HepG2 (cell line): Measurements from ENCODE around the gene TRAF4. TPM values are rescaled to one million over a fixed set of nuclear protein-coding genes. Genes with fewer than 3 reads are reported as not detected.

Experiments
- ARNT2 ChIP-seq: sonication (generic); formaldehyde crosslinking; IDR thresholded peaks from 2 replicates; pipeline ENCODE4 v1.8.0; 2022; ENCODE audit warnings: mild to moderate bottlenecking, low read depth, missing genetic modification reagents, moderate library complexity
- CBX1 ChIP-seq: IDR thresholded peaks from one replicate; pipeline ENCODE4 v1.6.1; 2016; ENCODE audit warnings: antibody characterized with exemption, low read depth
- CBX2 ChIP-seq, 2 experiments: fragments of 200-600 bp in 1 of 2; sonication (generic); formaldehyde crosslinking in 1 of 2; IDR thresholded peaks; 2 replicates each; pipeline versions ENCODE4 v1.7.0 to v1.8.1; 2018 to 2022; ENCODE audit warnings: low read depth in 2 of 2, low read length in 1 of 2, mild to moderate bottlenecking in 1 of 2, missing genetic modification reagents in 1 of 2
- CENPX ChIP-seq: sonication (generic); formaldehyde crosslinking; IDR thresholded peaks from 2 replicates; pipeline ENCODE4 v1.9.0; 2021; ENCODE audit warnings: mild to moderate bottlenecking, missing genetic modification reagents, moderate library complexity
- HHEX ChIP-seq: IDR thresholded peaks from 2 replicates; pipeline ENCODE4 v1.6.1; 2016; ENCODE audit warnings: control low read depth
- KLF6 ChIP-seq: IDR thresholded peaks from 2 replicates; pipeline ENCODE4 v1.8.0; 2016; ENCODE audit warnings: missing biosample characterization, missing genetic modification reagents
- MAFK ChIP-seq, 2 experiments: IDR thresholded peaks in 1 of 2; conservative IDR thresholded peaks in 1 of 2; 2 replicates each; pipeline ENCODE4 v1.6.1; 2011; ENCODE audit warnings: improper control_type of control experiment in 2 of 2, low read length in 2 of 2
- NFYC ChIP-seq: IDR thresholded peaks from 2 replicates; pipeline ENCODE4 v1.6.1; 2016; ENCODE audit warnings: missing genetic modification reagents, missing compliant biosample characterization
- SMAD9 ChIP-seq: sonication (generic); formaldehyde crosslinking; IDR thresholded peaks from 2 replicates; pipeline ENCODE4 v1.5.1; 2020; ENCODE audit warnings: mild to moderate bottlenecking, missing genetic modification reagents
- SMYD3 ChIP-seq: sonication (generic); formaldehyde crosslinking; IDR thresholded peaks from 2 replicates; pipeline ENCODE4 v1.8.1; 2023; ENCODE audit warnings: mild to moderate bottlenecking, missing genetic modification reagents
- SP1 ChIP-seq, 2 experiments: fragments of 450-650 bp in 1 of 2; sonication (generic) in 1 of 2; formaldehyde crosslinking in 1 of 2; IDR thresholded peaks; 2 replicates each; pipeline versions ENCODE4 v1.4.0 to v1.6.1; 2016 to 2020; ENCODE audit warnings: missing genetic modification reagents in 1 of 2
- TBP ChIP-seq: sonication (generic); formaldehyde crosslinking; IDR thresholded peaks from 2 replicates; pipeline ENCODE4 v1.5.0; 2020; ENCODE audit warnings: missing genetic modification reagents
- ZBTB3 ChIP-seq: sonication (generic); formaldehyde crosslinking; IDR thresholded peaks from 2 replicates; pipeline ENCODE4 v1.4.0; 2020; ENCODE audit warnings: low read depth, mild to moderate bottlenecking, moderate library complexity, missing genetic modification reagents, borderline replicate concordance
- ZFP82 ChIP-seq: sonication (generic); formaldehyde crosslinking; IDR thresholded peaks from 2 replicates; pipeline ENCODE4 v1.5.1; 2020; ENCODE audit warnings: mild to moderate bottlenecking, missing genetic modification reagents, borderline replicate concordance
- ZKSCAN8 ChIP-seq: IDR thresholded peaks from 2 replicates; pipeline ENCODE4 v1.6.1; 2016; ENCODE audit warnings: borderline replicate concordance, missing genetic modification reagents, missing compliant biosample characterization
- ZMAT3 ChIP-seq: sonication (generic); formaldehyde crosslinking; conservative IDR thresholded peaks from 2 replicates; pipeline ENCODE4 v1.7.0; 2021; ENCODE audit warnings: missing genetic modification reagents
- ZNF230 ChIP-seq: sonication (generic); formaldehyde crosslinking; IDR thresholded peaks from 2 replicates; pipeline ENCODE4 v1.4.0; 2020; ENCODE audit warnings: mild to moderate bottlenecking, missing genetic modification reagents
- ZNF549 ChIP-seq: sonication (generic); formaldehyde crosslinking; IDR thresholded peaks from 2 replicates; pipeline ENCODE4 v1.5.0; 2020; ENCODE audit warnings: missing genetic modification reagents
- ZNF747 ChIP-seq: sonication (generic); formaldehyde crosslinking; IDR thresholded peaks from 2 replicates; pipeline ENCODE4 v1.8.1; 2023; ENCODE audit warnings: missing genetic modification reagents, mild to moderate bottlenecking, borderline replicate concordance
- ZSCAN21 ChIP-seq: sonication (generic); formaldehyde crosslinking; IDR thresholded peaks from 2 replicates; pipeline ENCODE4 v1.8.0; 2022; ENCODE audit warnings: mild to moderate bottlenecking, missing genetic modification reagents, moderate library complexity, borderline replicate concordance
- polyA plus RNA-seq, 8 experiments: library from polyadenylated mRNA; depleted of rRNA in 3 of 8; stranded (reverse) in 7 of 8; unstranded in 1 of 8; fragments of >200 nt; fragmentation: Illumina TruSeq in 4 of 8; extraction: Trizol in 4 of 8; gene quantifications; 2 replicates each; pipeline versions ENCODE4 v1.2.1 to v1.2.3, GENCODE V29; 2011 to 2016; ENCODE audit warnings: low read depth in 4 of 8, missing spikeins in 1 of 8, mixed read lengths in 1 of 8; ENCODE audit not compliant: insufficient read depth in 1 of 8
- total RNA-seq, 5 experiments: library from RNA; depleted of rRNA; stranded (reverse); fragments of >200 nt; fragmentation: Illumina TruSeq; extraction: Trizol; gene quantifications; 2 replicates each; pipeline ENCODE4 v1.2.3, GENCODE V29; 2016; ENCODE audit warnings: low read depth in 1 of 5
- TF ChIP-seq, protein P1 (sequence below): sonication (generic); formaldehyde crosslinking; IDR thresholded peaks from 2 replicates; pipeline ENCODE4 v1.4.0; 2020; ENCODE audit warnings: missing genetic modification reagents, mild to moderate bottlenecking, borderline replicate concordance
- TF ChIP-seq, protein P2 (sequence below): sonication (generic); formaldehyde crosslinking; IDR thresholded peaks from 2 replicates; pipeline ENCODE4 v1.9.0; 2021; ENCODE audit warnings: mild to moderate bottlenecking, missing genetic modification reagents

The TRAF4 gene
- total and polyA plus RNA-seq, 2 of the 13 experiments (the other 11 are each of a cell fraction or from before 2014, with no cell fraction given) = 86.0 to 89.9 TPM

DNA sequence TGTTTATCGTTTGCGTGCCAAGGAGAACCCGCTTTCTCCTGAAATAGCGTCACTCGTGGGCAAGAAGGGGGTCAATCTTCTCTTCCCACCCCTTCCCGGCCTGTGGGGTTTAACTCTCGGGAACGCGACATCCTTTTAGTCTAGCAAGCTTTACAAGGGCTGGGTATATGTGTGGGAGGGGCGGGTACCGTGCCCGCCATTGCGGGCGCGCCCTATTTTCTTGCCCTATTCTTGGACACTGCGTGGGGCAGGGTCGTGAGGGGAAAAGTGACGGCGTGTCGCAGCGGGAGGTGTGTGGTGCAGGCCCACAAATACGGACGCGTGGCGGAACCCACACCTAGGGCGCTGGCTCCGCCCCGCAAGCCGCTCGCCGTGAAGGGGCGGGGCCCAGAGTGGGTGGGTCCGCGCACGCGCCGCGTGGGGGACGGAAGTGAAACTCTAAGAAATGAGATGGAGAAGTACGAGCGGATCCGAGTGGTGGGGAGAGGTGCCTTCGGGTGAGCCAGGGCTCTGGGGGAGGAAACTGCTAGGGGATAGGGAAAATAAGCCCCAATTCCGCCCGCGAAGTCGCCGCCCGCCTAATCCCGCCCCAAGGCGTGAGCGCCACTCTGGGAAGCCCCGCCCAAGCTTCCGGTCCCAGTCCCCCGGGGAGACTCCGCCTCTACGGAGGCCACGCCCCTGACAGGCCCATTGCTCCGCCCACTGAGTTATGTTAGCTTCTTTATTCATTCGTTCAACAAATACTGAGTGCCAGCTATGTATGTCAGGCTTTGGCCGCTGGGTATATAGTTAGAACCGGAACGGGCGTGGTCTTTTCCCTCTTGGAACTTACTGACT is 15.2 kb upstream of the TRAF4 start, which contains the start of gene NEK8 (continued):
- TF ChIP-seq CBX1 = peak; percentile 26
- TF ChIP-seq CENPX (CRISPR knock-in tag) = no peak
- TF ChIP-seq ZNF747 (CRISPR knock-in tag) = peak; percentile 92; the same call in 1 of the 2 replicates
- TF ChIP-seq KLF6 (CRISPR knock-in tag) = no peak; the same call in 1 of the 2 replicates
- TF ChIP-seq SMAD9 (CRISPR knock-in tag) = no peak
- TF ChIP-seq SP1 (IDR thresholded peaks at IDR 0.05) = no peak
- TF ChIP-seq SP1 (CRISPR knock-in tag; IDR thresholded peaks at IDR 0.05) = peak; percentile 82
- TF ChIP-seq ZSCAN21 (CRISPR knock-in tag) = peak; percentile 37; the same call in 1 of the 2 replicates
- no peak for TF ChIP-seq NFYC (CRISPR knock-in tag)
- TF ChIP-seq, protein P1, sequence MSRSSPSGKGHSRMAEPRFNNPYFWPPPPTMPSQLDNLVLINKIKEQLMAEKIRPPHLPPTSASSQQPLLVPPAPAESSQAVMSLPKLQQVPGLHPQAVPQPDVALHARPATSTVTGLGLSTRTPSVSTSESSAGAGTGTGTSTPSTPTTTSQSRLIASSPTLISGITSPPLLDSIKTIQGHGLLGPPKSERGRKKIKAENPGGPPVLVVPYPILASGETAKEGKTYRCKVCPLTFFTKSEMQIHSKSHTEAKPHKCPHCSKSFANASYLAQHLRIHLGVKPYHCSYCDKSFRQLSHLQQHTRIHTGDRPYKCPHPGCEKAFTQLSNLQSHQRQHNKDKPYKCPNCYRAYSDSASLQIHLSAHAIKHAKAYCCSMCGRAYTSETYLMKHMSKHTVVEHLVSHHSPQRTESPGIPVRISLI (CRISPR knock-in tag) = no peak
- TF ChIP-seq ZNF230 (CRISPR knock-in tag) = peak; percentile 76; the same call in 1 of the 2 replicates
- no peak for TF ChIP-seq HHEX (CRISPR knock-in tag)
- peak; percentile 64; the same call in 1 of the 2 replicates for TF ChIP-seq ZMAT3 (CRISPR knock-in tag)
- no peak for TF ChIP-seq CBX2 (IDR thresholded peaks at IDR 0.05; ENCODE audit: low read depth, low read length)
- no peak for TF ChIP-seq CBX2 (CRISPR knock-in tag; IDR thresholded peaks at IDR 0.05; ENCODE audit: low read depth)
- no peak for TF ChIP-seq ZNF549
- no peak for TF ChIP-seq SMYD3 (CRISPR knock-in tag)
- no peak for TF ChIP-seq MAFK (conservative IDR thresholded peaks at IDR 0.05 in 1 of 2, IDR thresholded peaks at IDR 0.05 in 1 of 2; ENCODE audit: low read length in 2 of 2)
- no peak for TF ChIP-seq TBP
- 0 out of 2 replicates have a peak, but pooled peaks have one; percentile 72 for TF ChIP-seq ZFP82 (CRISPR knock-in tag)
- TF ChIP-seq, protein P2, sequence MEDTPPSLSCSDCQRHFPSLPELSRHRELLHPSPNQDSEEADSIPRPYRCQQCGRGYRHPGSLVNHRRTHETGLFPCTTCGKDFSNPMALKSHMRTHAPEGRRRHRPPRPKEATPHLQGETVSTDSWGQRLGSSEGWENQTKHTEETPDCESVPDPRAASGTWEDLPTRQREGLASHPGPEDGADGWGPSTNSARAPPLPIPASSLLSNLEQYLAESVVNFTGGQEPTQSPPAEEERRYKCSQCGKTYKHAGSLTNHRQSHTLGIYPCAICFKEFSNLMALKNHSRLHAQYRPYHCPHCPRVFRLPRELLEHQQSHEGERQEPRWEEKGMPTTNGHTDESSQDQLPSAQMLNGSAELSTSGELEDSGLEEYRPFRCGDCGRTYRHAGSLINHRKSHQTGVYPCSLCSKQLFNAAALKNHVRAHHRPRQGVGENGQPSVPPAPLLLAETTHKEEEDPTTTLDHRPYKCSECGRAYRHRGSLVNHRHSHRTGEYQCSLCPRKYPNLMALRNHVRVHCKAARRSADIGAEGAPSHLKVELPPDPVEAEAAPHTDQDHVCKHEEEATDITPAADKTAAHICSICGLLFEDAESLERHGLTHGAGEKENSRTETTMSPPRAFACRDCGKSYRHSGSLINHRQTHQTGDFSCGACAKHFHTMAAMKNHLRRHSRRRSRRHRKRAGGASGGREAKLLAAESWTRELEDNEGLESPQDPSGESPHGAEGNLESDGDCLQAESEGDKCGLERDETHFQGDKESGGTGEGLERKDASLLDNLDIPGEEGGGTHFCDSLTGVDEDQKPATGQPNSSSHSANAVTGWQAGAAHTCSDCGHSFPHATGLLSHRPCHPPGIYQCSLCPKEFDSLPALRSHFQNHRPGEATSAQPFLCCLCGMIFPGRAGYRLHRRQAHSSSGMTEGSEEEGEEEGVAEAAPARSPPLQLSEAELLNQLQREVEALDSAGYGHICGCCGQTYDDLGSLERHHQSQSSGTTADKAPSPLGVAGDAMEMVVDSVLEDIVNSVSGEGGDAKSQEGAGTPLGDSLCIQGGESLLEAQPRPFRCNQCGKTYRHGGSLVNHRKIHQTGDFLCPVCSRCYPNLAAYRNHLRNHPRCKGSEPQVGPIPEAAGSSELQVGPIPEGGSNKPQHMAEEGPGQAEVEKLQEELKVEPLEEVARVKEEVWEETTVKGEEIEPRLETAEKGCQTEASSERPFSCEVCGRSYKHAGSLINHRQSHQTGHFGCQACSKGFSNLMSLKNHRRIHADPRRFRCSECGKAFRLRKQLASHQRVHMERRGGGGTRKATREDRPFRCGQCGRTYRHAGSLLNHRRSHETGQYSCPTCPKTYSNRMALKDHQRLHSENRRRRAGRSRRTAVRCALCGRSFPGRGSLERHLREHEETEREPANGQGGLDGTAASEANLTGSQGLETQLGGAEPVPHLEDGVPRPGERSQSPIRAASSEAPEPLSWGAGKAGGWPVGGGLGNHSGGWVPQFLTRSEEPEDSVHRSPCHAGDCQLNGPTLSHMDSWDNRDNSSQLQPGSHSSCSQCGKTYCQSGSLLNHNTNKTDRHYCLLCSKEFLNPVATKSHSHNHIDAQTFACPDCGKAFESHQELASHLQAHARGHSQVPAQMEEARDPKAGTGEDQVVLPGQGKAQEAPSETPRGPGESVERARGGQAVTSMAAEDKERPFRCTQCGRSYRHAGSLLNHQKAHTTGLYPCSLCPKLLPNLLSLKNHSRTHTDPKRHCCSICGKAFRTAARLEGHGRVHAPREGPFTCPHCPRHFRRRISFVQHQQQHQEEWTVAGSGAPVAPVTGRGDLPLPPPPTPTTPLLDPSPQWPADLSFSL = no peak
- 0 out of 2 replicates have a peak, but pooled peaks have one; percentile 71 for TF ChIP-seq ZBTB3
- TF ChIP-seq ARNT2 (CRISPR knock-in tag) = no peak
- no peak for TF ChIP-seq ZKSCAN8 (CRISPR knock-in tag)
